Retinal pigment epithelial cell (primary cell): Measurements from ENCODE around the gene SZRD1.

Experiments used
- DNase-seq: peaks from one replicate; pipeline ENCODE4 v3.0.0-alpha.2; 2010; ENCODE audit warnings: low read depth
- H3K4me3 ChIP-seq: 2 replicates; pipeline ENCODE4 v1.5.1; 2011; ENCODE audit warnings: mild to moderate bottlenecking, low read length, control low read depth, moderate library complexity
- TF ChIP-seq, protein P1 (sequence below): conservative IDR thresholded peaks from 2 replicates; pipeline ENCODE4 v1.5.1; 2011; ENCODE audit warnings: low read depth, low read length, control low read depth, inconsistent platforms

The SZRD1 gene

DNA sequence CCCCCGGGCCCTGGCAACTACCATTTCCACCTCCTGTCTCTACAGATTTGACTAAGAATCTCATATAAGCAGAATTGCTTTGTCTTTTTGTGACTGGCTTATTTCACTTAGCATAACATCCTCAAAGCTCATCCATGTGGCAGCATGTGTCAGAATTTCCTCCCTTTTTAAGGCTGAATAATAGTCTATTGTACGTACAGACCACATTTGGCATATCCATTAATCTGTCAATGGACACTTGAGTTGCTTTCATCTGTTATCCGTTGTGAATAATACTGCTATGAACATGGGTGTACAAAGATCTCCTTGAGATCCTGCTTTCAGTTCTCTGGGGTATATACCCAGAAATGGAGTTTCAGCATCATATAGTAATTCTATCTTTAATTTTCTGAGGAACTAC lies 46.1 kb downstream of the SZRD1 start:
- no peak for DNase-seq
- no peak overlapping the region for H3K4me3 ChIP-seq
- TF ChIP-seq, protein P1, sequence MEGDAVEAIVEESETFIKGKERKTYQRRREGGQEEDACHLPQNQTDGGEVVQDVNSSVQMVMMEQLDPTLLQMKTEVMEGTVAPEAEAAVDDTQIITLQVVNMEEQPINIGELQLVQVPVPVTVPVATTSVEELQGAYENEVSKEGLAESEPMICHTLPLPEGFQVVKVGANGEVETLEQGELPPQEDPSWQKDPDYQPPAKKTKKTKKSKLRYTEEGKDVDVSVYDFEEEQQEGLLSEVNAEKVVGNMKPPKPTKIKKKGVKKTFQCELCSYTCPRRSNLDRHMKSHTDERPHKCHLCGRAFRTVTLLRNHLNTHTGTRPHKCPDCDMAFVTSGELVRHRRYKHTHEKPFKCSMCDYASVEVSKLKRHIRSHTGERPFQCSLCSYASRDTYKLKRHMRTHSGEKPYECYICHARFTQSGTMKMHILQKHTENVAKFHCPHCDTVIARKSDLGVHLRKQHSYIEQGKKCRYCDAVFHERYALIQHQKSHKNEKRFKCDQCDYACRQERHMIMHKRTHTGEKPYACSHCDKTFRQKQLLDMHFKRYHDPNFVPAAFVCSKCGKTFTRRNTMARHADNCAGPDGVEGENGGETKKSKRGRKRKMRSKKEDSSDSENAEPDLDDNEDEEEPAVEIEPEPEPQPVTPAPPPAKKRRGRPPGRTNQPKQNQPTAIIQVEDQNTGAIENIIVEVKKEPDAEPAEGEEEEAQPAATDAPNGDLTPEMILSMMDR, result no peak

GRCh38 chr1:16418823-16419425 lies 51.9 kb downstream of the SZRD1 start:
- no peak for DNase-seq
- TF ChIP-seq, protein P1, result no peak
- no peak overlapping the region for H3K4me3 ChIP-seq

DNA sequence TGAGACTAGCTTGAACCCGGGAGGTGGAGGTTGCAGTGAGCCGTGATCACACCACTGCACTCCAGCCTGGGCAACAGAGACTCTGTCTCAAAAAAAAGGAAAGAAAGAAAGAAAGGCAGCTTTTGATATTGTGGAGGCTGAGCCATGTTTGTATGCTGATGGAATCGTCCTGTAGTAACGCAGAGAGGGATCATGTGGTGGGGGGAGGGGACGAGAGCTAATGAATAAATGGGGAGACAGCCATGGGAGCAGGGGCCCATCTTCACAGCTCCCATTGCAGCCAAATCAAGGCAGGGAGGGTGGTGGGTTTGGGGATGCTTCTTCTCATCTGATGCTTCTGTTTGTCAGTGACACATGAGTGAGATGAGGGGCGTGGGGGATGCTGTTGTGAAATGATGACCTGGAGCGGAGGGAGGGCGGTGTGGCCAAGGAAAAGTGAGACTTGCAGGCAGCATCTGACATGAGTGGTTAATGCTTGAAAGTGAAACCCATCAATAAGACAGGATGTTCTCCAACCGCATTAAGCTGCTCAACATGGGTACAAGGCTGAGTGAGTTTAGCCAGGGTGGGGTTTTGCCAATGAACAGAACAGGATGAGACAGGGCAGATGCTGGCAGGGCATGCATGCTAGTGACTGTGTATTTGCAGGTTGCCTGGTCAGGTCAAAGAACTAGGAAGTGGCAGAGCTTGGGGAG lies 53.5 kb downstream of the SZRD1 start:
- H3K4me3 ChIP-seq, result no peak overlapping the region
- no peak for DNase-seq
- TF ChIP-seq, protein P1, result no peak

GRCh38 chr1:16421201-16421600 lies 54.2 kb downstream of the SZRD1 start:
- no peak overlapping the region for H3K4me3 ChIP-seq
- no peak for DNase-seq
- TF ChIP-seq, protein P1, result no peak

GRCh38 chr1:16422041-16422440 lies 55.0 kb downstream of the SZRD1 start:
- no peak overlapping the region for H3K4me3 ChIP-seq
- DNase-seq, result no peak
- TF ChIP-seq, protein P1, result no peak

DNA sequence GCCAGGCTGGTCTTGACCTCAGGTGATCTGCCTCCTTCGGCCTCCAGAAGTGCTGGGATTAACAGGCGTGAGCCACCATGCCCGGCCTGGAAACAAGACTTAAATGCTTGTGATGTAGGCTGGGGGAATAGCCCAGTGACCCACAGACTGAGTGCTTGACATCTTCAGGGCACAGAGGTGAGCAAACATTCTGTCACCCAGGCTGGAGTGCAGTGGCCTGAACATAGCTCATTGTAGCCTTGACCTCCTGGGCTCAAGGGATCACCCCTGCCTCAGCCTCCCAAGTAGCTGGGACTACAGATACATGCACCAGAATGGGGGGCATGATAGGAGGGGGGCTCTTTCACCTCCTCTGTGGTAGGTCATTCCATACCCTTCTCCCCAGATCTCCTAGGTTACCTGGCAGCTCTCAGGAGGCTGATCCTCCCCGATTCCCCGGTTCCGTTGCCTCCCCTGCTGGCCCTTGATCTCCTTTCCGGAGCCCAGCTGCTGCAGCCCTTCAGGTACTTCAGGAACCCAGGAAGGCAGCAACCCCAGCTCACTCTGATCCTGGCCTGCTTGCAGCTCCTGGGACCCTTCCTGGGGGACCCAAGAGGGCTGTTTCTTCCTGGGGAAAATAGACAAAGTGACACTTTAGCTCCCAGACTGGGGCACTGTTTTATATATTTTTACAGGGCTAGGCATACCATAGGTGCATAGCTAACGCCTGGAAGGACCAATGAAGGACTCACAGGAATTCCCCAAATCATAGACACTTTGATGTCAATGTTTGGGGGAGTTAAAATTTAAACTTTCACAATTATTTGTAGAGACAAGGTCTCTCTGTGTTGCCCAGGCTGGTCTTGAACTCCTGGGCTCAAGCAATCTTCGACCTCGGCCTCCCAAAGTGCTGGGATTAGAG lies 58.3 kb downstream of the SZRD1 start:
- TF ChIP-seq, protein P1, result no peak
- DNase-seq, result no peak
- H3K4me3 ChIP-seq, result no peak overlapping the region
